NCI-H1048 (cell line): ENCODE measurements around the gene RIPK3.

Source experiments
- DNase-seq: peaks from one replicate; lab custom pipeline; 2025; lab: John Stamatoyannopoulos, UW

RIPK3 gene

GRCh38 chr14:24321212-24321975 is 18.4 kb downstream of the RIPK3 start:
- no peak for DNase-seq

GRCh38 chr14:24317141-24317928 is 22.5 kb downstream of the RIPK3 start:
- no peak for DNase-seq

DNA sequence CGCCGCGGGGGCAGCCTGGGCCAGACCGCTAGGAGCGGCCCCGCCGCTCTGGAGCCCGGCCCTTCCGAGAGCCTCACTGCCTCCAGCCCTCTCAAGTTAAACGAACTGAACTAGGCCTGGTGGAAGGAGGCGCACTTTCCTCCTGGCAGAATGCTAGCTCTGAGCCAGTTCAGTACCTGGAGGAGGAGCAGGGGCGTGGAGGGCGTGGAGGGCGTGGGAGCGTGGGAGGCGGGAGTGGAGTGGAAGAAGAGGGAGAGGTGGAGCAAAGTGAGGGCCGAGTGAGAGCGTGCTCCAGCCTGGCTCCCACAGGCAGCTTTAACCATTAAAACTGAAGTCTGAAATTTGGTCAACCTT is 23.2 kb downstream of the RIPK3 start:
- DNase-seq, result no peak

DNA sequence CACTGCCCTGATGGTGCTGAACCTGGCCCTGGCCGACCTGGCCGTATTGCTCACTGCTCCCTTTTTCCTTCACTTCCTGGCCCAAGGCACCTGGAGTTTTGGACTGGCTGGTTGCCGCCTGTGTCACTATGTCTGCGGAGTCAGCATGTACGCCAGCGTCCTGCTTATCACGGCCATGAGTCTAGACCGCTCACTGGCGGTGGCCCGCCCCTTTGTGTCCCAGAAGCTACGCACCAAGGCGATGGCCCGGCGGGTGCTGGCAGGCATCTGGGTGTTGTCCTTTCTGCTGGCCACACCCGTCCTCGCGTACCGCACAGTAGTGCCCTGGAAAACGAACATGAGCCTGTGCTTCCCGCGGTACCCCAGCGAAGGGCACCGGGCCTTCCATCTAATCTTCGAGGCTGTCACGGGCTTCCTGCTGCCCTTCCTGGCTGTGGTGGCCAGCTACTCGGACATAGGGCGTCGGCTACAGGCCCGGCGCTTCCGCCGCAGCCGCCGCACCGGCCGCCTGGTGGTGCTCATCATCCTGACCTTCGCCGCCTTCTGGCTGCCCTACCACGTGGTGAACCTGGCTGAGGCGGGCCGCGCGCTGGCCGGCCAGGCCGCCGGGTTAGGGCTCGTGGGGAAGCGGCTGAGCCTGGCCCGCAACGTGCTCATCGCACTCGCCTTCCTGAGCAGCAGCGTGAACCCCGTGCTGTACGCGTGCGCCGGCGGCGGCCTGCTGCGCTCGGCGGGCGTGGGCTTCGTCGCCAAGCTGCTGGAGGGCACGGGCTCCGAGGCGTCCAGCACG is 23.8 kb downstream of the RIPK3 start:
- DNase-seq, result no peak

DNA sequence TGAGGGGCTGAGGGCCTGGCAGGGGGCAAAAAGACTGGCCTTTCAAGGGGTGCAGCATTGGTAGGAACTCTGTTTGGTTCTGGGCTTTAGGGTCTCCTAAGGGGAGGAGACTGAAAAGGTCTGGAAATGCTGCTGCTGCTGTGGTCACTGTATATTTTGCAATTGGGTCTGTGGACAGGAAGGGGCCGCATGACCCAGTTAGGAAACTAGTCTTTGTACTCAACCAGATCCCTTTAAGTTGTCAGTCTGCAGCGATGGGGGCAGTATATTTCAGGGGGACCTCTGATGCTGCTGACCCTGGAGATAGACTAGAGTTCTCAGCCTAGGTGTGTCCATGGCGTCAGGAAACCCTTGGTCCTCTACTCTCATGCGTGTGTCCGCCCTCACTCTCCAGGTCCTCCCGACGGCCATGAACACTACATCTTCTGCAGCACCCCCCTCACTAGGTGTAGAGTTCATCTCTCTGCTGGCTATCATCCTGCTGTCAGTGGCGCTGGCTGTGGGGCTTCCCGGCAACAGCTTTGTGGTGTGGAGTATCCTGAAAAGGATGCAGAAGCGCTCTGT is 24.5 kb downstream of the RIPK3 start:
- DNase-seq, result no peak

- no peak for DNase-seq
These were observed 25.2 kb downstream of the RIPK3 start for GRCh38 chr14:24314377-24315193.

- DNase-seq, result no peak
These were observed 25.9 kb downstream of the RIPK3 start for GRCh38 chr14:24313913-24314312.

GRCh38 chr14:24312736-24313507 is 26.9 kb downstream of the RIPK3 start:
- DNase-seq, result no peak

DNA sequence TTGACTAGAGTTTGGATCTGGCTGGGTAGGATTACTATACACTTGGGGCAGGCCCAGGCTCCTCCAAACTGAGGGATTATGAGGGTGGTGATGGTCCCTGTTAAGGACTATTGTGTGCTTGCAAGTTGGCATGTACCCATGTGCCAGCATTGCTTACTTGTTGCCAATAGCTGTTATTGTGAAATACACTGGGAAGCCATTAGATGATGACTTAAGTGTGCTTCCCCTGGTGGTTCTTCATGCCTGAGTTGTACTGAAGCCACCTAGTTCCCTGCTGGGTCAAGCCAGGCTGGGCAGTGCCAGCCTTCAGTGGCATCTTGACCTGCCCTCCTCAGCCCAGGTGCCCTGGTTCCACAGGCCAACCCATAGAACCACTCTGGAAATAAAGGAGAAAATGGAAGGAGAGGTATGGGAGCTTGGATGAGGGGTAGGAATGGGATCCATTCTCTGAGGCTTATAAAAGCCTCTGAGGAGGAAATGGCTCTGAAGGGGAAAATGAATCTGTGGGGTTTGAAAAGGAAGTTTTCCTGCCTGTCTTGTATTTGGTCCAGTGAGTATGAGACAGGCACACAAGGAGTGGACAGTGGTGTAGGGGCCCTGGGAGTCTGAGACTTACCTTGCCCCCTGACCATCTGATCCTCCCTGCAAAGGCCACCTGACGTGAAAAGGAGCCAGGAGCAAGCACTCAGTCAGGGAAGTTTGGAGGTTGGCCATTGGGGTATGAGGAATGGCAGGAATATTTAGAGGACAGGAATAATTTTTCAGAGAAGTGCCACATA is 27.8 kb downstream of the RIPK3 start:
- no peak for DNase-seq

- DNase-seq, result no peak
These were observed 28.9 kb downstream of the RIPK3 start, which contains the start of gene LTB4R for GRCh38 chr14:24310646-24311604. Gene LTB4R (plus strand): TSS chr14:24311502. CDS start chr14:24315652, 4,150 bp downstream.

- DNase-seq, result no peak
These were observed 29.5 kb downstream of the RIPK3 start for GRCh38 chr14:24310265-24310645.

- DNase-seq, result no peak
These were observed 30.1 kb downstream of the RIPK3 start, which contains the start of gene LTB4R2 for GRCh38 chr14:24309538-24310264. Gene LTB4R2 (plus strand): TSS chr14:24310140. CDS start chr14:24310665, 525 bp downstream.

GRCh38 chr14:24308342-24309124 is 31.3 kb downstream of the RIPK3 start:
- no peak for DNase-seq

DNA sequence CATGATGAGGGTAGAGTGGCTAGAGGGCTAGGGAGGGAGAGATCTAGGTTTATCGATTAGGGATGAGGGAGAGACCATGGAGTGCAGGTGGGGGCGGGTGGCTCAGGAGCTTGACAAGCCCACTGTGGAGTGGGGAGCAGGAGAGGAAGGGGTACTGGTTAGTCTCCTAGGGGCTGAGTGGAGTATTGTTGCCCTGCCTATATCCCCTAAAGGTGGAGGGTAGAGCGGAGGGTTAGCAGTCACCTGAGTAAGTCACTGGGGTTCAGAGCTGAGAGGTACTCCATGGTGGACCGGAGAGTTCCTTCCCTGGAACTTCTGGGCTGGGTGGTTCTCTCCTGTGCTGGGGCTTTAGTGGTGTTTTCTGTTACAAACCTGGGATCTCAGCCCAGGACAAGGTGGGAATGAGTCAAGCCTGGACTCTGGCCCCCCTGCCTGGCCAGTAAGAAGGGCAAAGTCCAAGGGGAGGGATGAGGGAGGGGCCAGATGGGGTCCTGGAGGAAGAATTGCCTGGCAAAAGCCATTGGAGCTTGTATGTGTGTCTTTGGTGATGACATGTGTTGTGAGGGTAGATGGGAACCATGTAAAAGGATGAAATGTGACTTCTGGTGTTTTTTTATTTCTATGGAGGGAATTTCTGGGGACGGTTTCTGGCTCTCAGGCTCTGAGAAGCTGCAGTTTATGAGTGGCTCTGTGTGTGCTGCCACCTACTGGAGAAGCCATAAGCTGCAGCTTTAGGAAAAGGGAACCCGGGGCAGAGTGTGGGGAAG is 32.0 kb downstream of the RIPK3 start, which contains the start of gene CIDEB:
Gene CIDEB (minus strand): TSS at position 403 of the 767 bp plus-strand sequence. CDS start 119 bp downstream, at position 284.
- DNase-seq, result peak; percentile 11

DNA sequence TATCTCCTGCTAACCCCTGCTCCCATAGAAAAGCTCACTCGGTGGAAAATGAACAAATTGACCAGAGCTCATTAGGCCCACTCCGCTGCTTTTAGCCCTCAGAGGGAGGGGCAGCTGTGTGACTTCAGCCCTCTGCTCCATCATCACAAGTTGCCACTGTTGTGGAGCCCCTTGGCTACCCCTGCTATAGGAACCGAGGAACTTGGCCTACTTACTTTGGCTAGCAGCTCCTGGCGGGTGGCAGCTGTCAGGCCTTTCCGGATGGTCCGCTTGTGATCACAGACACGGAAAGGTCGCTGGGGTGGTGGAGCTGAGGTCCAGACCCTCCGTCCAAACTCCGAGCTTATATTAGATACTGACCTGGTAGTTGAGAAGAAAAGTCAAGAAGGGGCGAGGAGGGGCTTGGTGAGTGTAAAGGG is 32.6 kb downstream of the RIPK3 start:
- DNase-seq, result no peak

DNA sequence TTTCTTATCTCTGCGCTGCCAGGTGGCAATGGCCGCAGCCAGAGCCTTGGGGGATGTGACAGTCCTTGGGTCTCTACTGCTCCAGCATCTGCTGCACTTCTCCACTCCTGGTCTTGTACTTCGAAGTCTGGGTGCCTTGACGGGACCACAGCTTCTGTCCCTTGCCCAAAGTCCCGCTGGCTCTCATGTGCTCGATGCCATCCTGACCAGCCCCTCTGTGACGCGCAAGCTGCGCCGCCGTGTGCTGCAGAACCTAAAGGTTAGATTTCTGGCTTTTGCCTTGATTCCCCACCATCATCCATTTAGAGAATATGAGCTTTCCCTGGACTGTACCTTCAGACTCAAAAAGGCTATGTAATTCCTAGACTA is 35.8 kb downstream of the RIPK3 start:
- no peak for DNase-seq
